Fibroblast of villous mesenchyme (primary cell): Measurements from ENCODE around the gene INTS1. TPM values are rescaled to one million over a fixed set of nuclear protein-coding genes. Genes with fewer than 3 reads are reported as not detected.

Source experiments
- DNase-seq: peaks from one replicate; pipeline ENCODE4 v3.0.0-alpha.2; 2010; ENCODE audit warnings: low read depth
- H3K4me3 ChIP-seq: 2 replicates; pipeline ENCODE4 v1.5.1; 2011; ENCODE audit warnings: low read depth, mild to moderate bottlenecking, low read length
- total RNA-seq: library from RNA; depleted of rRNA; stranded (reverse); fragments of >200 nt; gene quantifications from 2 replicates; pipeline ENCODE4 v1.2.3, GENCODE V29; 2012
- TF ChIP-seq, protein P1 (sequence below): IDR thresholded peaks from 2 replicates; pipeline ENCODE4 v1.5.1; 2012; ENCODE audit warnings: low read depth, mild to moderate bottlenecking, low read length; ENCODE audit not compliant: insufficient read depth

INTS1 gene
- total RNA-seq, 1 donor: 45.3 TPM

DNA sequence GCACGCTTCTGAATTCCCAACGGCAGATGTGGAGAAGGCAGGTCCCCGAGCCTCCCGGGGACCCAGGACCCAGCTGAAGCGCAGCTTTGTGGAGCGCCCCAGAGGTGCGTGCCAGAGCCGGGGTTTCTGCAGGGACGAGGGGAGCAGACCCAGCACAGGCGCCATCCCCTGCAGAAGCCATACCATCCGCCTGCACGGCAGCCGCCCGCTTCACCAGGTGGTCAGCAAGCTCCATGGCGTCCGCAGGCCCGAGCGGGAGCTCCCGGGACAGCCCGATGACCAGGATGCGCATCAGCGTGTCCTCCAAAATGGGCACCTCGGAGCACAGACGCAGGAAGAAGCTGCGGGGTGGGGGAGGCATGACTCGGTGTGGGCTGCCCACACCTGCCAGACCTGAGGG lies 10.6 kb downstream of the INTS1 start:
- H3K4me3 ChIP-seq: no peak overlapping the region
- no peak for DNase-seq
- TF ChIP-seq, protein P1, sequence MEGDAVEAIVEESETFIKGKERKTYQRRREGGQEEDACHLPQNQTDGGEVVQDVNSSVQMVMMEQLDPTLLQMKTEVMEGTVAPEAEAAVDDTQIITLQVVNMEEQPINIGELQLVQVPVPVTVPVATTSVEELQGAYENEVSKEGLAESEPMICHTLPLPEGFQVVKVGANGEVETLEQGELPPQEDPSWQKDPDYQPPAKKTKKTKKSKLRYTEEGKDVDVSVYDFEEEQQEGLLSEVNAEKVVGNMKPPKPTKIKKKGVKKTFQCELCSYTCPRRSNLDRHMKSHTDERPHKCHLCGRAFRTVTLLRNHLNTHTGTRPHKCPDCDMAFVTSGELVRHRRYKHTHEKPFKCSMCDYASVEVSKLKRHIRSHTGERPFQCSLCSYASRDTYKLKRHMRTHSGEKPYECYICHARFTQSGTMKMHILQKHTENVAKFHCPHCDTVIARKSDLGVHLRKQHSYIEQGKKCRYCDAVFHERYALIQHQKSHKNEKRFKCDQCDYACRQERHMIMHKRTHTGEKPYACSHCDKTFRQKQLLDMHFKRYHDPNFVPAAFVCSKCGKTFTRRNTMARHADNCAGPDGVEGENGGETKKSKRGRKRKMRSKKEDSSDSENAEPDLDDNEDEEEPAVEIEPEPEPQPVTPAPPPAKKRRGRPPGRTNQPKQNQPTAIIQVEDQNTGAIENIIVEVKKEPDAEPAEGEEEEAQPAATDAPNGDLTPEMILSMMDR: no peak

DNA sequence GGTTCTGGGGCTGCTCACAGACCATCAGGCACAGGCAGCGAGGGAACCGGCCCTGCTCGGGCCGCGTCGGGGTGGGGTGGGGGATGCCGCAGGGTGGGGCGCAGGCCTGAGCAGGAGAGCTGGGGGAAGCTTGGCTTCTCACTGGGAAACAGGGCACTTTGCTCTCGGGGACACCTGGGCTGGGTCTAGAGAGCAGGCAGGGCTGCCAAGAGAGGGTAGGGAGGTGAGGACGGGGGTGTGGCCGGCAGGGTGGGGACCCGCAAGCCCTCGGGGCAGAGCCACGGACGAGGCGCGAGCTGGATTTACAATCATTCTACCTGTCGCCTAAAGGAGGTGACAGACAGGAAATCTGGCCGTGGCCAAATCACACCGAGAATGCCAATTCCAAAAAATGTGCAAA lies 11.1 kb downstream of the INTS1 start:
- DNase-seq: no peak
- no peak overlapping the region for H3K4me3 ChIP-seq
- TF ChIP-seq, protein P1: no peak

DNA sequence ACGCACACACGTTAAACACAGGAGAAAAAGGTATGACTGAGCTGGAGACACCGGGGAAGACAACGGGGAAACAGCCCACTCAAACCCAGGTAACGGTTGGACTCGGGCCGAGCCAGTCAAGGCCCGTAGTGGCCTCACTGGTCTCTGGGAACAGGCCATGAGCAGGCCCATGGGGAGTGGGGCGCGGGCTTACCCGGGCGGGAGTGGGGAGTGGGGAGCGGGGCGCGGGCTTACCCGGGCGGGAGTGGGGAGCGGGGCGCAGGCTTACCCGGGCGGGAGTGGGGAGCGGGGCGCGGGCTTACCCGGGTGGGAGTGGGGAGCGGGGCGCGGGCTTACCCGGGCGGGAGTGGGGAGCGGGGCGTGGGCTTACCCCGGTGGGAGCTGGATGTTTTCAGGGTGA lies 11.5 kb downstream of the INTS1 start:
- no peak for DNase-seq
- TF ChIP-seq, protein P1: no peak
- no peak overlapping the region for H3K4me3 ChIP-seq

DNA sequence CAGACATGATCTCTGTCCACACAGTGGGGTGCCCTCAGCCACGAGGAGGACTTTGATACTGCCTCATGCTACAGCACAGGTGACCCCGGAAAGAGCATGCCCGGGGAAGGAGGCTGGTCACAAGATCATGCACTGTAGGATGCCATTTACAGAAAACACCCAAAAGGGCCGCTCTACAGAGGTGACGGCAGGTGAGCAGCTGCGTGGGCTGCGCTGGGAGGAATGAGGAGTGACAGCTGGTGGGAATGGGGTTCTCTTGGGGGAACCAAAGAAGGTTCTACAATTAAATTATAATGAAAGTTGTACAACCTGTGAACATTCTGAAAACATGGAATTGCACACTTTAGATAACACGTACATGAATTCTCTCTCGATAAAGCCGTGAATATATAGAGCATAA lies 12.0 kb downstream of the INTS1 start:
- no peak overlapping the region for H3K4me3 ChIP-seq
- TF ChIP-seq, protein P1: no peak
- no peak for DNase-seq

DNA sequence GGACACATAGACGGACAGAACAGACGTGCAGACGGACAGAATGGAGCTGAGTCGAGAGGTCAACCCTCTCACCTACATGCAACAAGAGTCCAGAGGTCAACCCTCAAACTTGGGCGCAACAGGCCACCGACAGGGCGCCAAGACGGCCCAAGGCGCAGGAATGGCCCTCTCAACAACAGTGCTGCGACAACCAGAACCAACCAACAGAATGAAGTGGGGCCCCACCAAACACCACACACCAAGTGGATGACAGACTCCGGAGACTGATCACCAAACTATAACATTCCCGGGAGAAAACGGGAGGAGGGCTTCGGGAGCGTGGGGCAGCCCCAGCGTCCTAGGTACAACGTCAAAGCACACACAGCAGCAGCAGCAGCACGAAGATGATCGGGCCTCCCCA lies 13.4 kb downstream of the INTS1 start:
- H3K4me3 ChIP-seq: no peak overlapping the region
- DNase-seq: no peak
- TF ChIP-seq, protein P1: no peak

DNA sequence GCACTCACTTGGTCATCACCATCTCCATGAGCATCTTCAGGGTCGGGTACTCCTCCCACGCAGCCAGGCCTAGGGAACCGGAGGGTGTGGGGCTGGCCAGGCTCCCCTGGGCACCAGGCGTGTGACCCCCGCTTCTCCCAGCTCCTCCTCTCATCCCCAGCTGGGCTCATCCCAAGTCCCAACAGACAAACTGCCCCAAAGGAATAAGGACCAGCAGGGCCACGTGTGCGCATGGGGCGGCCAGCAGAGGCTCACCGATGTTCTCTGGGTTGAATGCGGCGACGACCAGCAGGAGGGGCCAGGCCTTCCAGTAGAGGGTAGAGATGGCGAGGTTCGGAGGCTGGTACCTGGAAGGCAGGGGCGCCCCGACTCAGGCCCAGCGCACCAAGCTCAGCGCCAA lies 14.9 kb downstream of the INTS1 start:
- TF ChIP-seq, protein P1: no peak

DNA sequence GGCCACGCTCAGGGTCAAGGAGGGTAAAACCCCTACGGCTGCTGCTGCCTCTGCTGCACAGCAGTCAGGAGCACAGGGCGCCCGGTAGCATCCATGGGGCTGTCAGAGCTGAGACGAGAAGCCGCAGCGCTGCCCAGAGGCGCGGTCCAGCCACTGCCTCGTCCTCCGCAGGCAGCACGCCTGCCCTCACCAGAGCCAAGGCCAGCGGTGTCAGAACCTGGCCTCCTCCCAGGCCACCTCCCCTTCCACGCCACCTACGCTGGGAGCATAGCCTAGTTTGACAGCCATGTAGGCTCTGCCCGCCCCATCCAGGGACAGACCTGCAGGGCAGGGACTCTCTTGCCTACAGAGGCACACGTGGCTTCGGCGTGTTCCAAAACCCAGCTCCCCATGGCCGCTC lies 16.2 kb downstream of the INTS1 start:
- no peak overlapping the region for H3K4me3 ChIP-seq
- TF ChIP-seq, protein P1: no peak
- DNase-seq: no peak

More for the DNA sequence above, 14.9 kb downstream of the INTS1 start:
- DNase-seq: no peak
- H3K4me3 ChIP-seq: no peak overlapping the region
